HL-60 (cell line): ENCODE data around the gene WAC.

Experiments used
- DNase-seq, 2 experiments: peaks; one replicate each; pipeline ENCODE4 v3.0.0-alpha.2; 2010 to 2020; ENCODE audit warnings: low read depth in 1 of 2, low spot score in 1 of 2
- H3K27ac ChIP-seq: fragments of 250-450 bp; sonication (Bioruptor Pico); replicated peaks from 2 replicates; pipeline ENCODE4 v1.5.1; 2020; ENCODE audit warnings: mild to moderate bottlenecking, moderate library complexity
- H3K27me3 ChIP-seq: fragments of 250-450 bp; sonication (Bioruptor Pico); 2 replicates; pipeline ENCODE4 v1.5.1; 2021; ENCODE audit warnings: mild to moderate bottlenecking, moderate library complexity; ENCODE audit not compliant: insufficient read depth, poor library complexity, severe bottlenecking
- H3K4me3 ChIP-seq: replicated peaks from 2 replicates; pipeline ENCODE4 v1.5.1; 2011; ENCODE audit warnings: mild to moderate bottlenecking, control low read depth, low read length; ENCODE audit not compliant: insufficient read depth
- GABPA ChIP-seq: IDR thresholded peaks from 2 replicates; pipeline ENCODE4 v1.6.1; 2012; ENCODE audit warnings: low read depth
- POLR2AphosphoS5 ChIP-seq: IDR thresholded peaks from 2 replicates; pipeline ENCODE4 v1.6.1; 2012; ENCODE audit warnings: low read depth
- SPI1 ChIP-seq: IDR thresholded peaks from 2 replicates; pipeline ENCODE4 v1.6.1; 2012; ENCODE audit warnings: low read depth, mild to moderate bottlenecking, borderline replicate concordance
- TF ChIP-seq, protein P1 (sequence below): IDR thresholded peaks from one replicate; pipeline ENCODE4 v1.5.1; 2011; ENCODE audit warnings: low read length, control low read depth, inconsistent platforms; ENCODE audit not compliant: insufficient read depth
- TF ChIP-seq, protein P2 (sequence below): IDR thresholded peaks from 2 replicates; pipeline ENCODE4 v1.6.1; 2012; ENCODE audit warnings: low read depth; ENCODE audit not compliant: insufficient replicate concordance

WAC gene

DNA sequence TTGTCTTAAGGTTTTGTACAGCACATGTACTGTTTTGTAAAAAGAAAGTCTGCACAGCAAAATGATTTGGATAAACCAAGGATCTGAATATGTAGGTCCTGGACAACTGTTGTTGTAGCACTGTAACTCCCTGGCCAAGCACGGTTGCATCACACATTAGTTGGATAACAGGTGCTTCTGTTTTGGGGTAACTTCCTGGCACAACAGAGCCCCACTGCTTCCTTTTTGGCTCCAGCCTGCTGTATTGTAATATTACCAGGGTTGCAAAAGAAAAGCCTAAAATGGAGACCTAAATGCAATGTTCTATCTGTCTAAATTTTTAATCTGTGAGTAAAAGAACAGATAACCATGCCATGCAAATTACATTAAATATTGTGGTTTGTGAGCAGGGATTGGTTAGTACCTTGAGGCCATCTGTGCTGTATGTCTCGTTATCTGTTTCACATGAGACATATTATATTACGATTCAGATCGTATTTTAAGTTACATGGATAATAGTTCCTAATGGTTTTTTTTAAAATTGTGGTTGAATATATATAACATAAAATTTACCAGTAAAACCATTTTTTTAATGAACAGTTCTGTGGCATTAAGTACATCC is 27.5 kb upstream of the WAC start:
- Histone ChIP-seq H3K27me3 (no peaks in the 10 kb centered on the region), H3K27ac (peak overlapping the region; percentile 77), H3K4me3 (no peak overlapping the region)
- peak; percentile 83 for DNase-seq
- TF ChIP-seq, protein P1, sequence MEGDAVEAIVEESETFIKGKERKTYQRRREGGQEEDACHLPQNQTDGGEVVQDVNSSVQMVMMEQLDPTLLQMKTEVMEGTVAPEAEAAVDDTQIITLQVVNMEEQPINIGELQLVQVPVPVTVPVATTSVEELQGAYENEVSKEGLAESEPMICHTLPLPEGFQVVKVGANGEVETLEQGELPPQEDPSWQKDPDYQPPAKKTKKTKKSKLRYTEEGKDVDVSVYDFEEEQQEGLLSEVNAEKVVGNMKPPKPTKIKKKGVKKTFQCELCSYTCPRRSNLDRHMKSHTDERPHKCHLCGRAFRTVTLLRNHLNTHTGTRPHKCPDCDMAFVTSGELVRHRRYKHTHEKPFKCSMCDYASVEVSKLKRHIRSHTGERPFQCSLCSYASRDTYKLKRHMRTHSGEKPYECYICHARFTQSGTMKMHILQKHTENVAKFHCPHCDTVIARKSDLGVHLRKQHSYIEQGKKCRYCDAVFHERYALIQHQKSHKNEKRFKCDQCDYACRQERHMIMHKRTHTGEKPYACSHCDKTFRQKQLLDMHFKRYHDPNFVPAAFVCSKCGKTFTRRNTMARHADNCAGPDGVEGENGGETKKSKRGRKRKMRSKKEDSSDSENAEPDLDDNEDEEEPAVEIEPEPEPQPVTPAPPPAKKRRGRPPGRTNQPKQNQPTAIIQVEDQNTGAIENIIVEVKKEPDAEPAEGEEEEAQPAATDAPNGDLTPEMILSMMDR, result no peak
- TF ChIP-seq POLR2AphosphoS5 (peak; percentile 42; the same call in 1 of the 2 replicates), SPI1 (peak; percentile 12; the same call in 1 of the 2 replicates), GABPA (no peak)
- TF ChIP-seq, protein P2, sequence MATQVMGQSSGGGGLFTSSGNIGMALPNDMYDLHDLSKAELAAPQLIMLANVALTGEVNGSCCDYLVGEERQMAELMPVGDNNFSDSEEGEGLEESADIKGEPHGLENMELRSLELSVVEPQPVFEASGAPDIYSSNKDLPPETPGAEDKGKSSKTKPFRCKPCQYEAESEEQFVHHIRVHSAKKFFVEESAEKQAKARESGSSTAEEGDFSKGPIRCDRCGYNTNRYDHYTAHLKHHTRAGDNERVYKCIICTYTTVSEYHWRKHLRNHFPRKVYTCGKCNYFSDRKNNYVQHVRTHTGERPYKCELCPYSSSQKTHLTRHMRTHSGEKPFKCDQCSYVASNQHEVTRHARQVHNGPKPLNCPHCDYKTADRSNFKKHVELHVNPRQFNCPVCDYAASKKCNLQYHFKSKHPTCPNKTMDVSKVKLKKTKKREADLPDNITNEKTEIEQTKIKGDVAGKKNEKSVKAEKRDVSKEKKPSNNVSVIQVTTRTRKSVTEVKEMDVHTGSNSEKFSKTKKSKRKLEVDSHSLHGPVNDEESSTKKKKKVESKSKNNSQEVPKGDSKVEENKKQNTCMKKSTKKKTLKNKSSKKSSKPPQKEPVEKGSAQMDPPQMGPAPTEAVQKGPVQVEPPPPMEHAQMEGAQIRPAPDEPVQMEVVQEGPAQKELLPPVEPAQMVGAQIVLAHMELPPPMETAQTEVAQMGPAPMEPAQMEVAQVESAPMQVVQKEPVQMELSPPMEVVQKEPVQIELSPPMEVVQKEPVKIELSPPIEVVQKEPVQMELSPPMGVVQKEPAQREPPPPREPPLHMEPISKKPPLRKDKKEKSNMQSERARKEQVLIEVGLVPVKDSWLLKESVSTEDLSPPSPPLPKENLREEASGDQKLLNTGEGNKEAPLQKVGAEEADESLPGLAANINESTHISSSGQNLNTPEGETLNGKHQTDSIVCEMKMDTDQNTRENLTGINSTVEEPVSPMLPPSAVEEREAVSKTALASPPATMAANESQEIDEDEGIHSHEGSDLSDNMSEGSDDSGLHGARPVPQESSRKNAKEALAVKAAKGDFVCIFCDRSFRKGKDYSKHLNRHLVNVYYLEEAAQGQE, result no peak

DNA sequence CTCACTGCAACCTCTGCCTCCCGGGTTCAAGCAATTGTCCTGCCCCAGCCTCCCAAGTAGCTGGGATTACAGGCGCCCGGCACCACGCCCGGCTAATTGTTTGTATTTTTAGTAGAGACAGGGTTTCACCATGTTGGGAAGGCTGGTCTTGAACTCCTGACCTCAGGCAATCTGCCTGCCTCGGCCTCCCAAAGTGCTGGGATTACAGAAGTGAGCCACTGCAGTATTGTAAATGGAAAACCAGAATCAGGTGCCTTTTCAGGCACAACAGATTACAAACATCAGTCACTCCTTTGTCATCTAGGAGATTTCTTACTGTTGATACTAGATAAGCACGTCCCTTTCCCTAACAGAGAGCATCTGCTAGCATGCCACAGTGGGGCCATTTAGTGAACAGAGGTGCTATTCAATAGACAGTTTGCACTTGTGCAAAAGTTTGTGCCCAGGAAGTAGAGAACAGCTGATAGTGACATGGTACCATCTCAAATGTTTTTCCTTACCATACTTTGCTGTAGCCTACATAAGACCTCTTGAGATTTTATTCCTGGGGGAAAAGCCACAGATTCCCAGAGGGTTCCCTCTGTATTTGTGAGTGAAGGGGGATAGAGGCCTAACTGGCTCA is 24.5 kb upstream of the WAC start:
- Histone ChIP-seq H3K27ac (no peak overlapping the region), H3K27me3 (no peaks in the 10 kb centered on the region), H3K4me3 (no peak overlapping the region)
- no peak for DNase-seq
- TF ChIP-seq, protein P2, result no peak
- TF ChIP-seq GABPA (no peak), POLR2AphosphoS5 (no peak), SPI1 (no peak)
- TF ChIP-seq, protein P1, result no peak

DNA sequence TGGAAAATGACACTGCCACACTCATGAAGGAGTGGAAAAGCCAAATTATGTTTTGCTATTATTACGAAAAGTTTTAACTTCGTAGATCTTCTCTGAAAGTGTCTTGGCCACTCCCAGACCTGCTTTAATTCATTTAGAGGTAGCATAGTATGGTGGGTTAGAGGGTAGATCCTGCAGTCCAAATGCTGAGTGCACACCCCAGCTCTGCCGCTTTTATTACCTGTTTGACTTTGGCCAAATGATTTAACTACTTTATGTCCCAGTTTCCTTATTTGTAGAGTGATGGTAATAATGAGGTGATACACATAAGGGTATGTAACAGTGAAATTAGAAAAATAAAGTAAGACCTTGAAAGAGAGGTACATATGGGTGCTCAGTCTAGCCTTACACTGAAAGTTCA is 23.6 kb upstream of the WAC start:
- no peaks in the 10 kb centered on the region for H3K27me3 ChIP-seq
- no peak overlapping the region for H3K4me3 ChIP-seq
- TF ChIP-seq, protein P1, result no peak
- no peak for TF ChIP-seq POLR2AphosphoS5
- TF ChIP-seq, protein P2, result no peak
- no peak for TF ChIP-seq SPI1
- no peak for TF ChIP-seq GABPA
- no peak for DNase-seq
- no peak overlapping the region for H3K27ac ChIP-seq
